ENCODE data around the gene COL17A1. TPM values are rescaled to one million over a fixed set of nuclear protein-coding genes. Genes with fewer than 3 reads are reported as not detected.

COL17A1 gene
- total and polyA plus RNA-seq, 2 of the 13 experiments (the other 11 are each of a cell fraction or from before 2014, with no cell fraction given): 0.03 TPM; not detected in 1

- TF ChIP-seq, protein P1, sequence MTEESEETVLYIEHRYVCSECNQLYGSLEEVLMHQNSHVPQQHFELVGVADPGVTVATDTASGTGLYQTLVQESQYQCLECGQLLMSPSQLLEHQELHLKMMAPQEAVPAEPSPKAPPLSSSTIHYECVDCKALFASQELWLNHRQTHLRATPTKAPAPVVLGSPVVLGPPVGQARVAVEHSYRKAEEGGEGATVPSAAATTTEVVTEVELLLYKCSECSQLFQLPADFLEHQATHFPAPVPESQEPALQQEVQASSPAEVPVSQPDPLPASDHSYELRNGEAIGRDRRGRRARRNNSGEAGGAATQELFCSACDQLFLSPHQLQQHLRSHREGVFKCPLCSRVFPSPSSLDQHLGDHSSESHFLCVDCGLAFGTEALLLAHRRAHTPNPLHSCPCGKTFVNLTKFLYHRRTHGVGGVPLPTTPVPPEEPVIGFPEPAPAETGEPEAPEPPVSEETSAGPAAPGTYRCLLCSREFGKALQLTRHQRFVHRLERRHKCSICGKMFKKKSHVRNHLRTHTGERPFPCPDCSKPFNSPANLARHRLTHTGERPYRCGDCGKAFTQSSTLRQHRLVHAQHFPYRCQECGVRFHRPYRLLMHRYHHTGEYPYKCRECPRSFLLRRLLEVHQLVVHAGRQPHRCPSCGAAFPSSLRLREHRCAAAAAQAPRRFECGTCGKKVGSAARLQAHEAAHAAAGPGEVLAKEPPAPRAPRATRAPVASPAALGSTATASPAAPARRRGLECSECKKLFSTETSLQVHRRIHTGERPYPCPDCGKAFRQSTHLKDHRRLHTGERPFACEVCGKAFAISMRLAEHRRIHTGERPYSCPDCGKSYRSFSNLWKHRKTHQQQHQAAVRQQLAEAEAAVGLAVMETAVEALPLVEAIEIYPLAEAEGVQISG (CRISPR knock-in tag; IDR thresholded peaks at IDR 0.05): peak; percentile 74
- no peak for TF ChIP-seq MATR3 (CRISPR knock-in tag; IDR thresholded peaks at IDR 0.05)
- no peak for TF ChIP-seq ZMYM3 (CRISPR knock-in tag; IDR thresholded peaks at IDR 0.05)
- TF ChIP-seq ETV6 (CRISPR knock-in tag; conservative IDR thresholded peaks at IDR 0.05): peak; percentile 71
- no peak for TF ChIP-seq NFIC (IDR thresholded peaks at IDR 0.05; ENCODE audit: low read length)
- TF ChIP-seq ZNF816 (CRISPR knock-in tag; IDR thresholded peaks at IDR 0.05; ENCODE audit: borderline replicate concordance): peak; percentile 86; the same call in 1 of the 2 replicates
- TF ChIP-seq SATB2 (CRISPR knock-in tag; IDR thresholded peaks at IDR 0.05): no peak
- no peak for TF ChIP-seq ZNF761 (CRISPR knock-in tag; conservative IDR thresholded peaks at IDR 0.05)
- TF ChIP-seq ZNF83 (CRISPR knock-in tag; IDR thresholded peaks at IDR 0.05; ENCODE audit: borderline replicate concordance): no peak
- no peak for TF ChIP-seq SKIL (CRISPR knock-in tag; IDR thresholded peaks at IDR 0.05; ENCODE audit: borderline replicate concordance)
- peak; percentile 13 for TF ChIP-seq CEBPG (CRISPR knock-in tag; IDR thresholded peaks at IDR 0.05)
- 0 out of 2 replicates have a peak, but pooled peaks have one; percentile 39 for TF ChIP-seq ZNF850 (CRISPR knock-in tag; conservative IDR thresholded peaks at IDR 0.05)
- TF ChIP-seq FOXK1 (CRISPR knock-in tag; IDR thresholded peaks at IDR 0.05; ENCODE audit: borderline replicate concordance, low read depth): peak; percentile 11; the same call in 1 of the 2 replicates
- TF ChIP-seq PBX2 (CRISPR knock-in tag; IDR thresholded peaks at IDR 0.05): peak; percentile 73
- TF ChIP-seq, protein P2, sequence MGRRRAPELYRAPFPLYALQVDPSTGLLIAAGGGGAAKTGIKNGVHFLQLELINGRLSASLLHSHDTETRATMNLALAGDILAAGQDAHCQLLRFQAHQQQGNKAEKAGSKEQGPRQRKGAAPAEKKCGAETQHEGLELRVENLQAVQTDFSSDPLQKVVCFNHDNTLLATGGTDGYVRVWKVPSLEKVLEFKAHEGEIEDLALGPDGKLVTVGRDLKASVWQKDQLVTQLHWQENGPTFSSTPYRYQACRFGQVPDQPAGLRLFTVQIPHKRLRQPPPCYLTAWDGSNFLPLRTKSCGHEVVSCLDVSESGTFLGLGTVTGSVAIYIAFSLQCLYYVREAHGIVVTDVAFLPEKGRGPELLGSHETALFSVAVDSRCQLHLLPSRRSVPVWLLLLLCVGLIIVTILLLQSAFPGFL (CRISPR knock-in tag; IDR thresholded peaks at IDR 0.05): no peak
- TF ChIP-seq, protein P3, sequence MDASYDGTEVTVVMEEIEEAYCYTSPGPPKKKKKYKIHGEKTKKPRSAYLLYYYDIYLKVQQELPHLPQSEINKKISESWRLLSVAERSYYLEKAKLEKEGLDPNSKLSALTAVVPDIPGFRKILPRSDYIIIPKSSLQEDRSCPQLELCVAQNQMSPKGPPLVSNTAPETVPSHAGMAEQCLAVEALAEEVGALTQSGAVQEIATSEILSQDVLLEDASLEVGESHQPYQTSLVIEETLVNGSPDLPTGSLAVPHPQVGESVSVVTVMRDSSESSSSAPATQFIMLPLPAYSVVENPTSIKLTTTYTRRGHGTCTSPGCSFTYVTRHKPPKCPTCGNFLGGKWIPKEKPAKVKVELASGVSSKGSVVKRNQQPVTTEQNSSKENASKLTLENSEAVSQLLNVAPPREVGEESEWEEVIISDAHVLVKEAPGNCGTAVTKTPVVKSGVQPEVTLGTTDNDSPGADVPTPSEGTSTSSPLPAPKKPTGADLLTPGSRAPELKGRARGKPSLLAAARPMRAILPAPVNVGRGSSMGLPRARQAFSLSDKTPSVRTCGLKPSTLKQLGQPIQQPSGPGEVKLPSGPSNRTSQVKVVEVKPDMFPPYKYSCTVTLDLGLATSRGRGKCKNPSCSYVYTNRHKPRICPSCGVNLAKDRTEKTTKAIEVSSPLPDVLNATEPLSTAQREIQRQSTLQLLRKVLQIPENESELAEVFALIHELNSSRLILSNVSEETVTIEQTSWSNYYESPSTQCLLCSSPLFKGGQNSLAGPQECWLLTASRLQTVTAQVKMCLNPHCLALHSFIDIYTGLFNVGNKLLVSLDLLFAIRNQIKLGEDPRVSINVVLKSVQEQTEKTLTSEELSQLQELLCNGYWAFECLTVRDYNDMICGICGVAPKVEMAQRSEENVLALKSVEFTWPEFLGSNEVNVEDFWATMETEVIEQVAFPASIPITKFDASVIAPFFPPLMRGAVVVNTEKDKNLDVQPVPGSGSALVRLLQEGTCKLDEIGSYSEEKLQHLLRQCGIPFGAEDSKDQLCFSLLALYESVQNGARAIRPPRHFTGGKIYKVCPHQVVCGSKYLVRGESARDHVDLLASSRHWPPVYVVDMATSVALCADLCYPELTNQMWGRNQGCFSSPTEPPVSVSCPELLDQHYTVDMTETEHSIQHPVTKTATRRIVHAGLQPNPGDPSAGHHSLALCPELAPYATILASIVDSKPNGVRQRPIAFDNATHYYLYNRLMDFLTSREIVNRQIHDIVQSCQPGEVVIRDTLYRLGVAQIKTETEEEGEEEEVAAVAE (CRISPR knock-in tag; IDR thresholded peaks at IDR 0.05; ENCODE audit: borderline replicate concordance): 0 out of 2 replicates have a peak, but pooled peaks have one; percentile 13
Observed at GRCh38 chr10:104121485-104122224, 36.0 kb upstream of the COL17A1 start, which contains the start of gene SFR1 (continued).
